GM06990 (cell line): ENCODE measurements around the gene TBK1.

ENCODE experiments used
- DNase-seq: peaks from one replicate; pipeline ENCODE4 v3.0.0-alpha.2; 2011; ENCODE audit not compliant: insufficient read length; ENCODE audit errors: extremely low read depth
- H3K27me3 ChIP-seq: replicated peaks from 2 replicates; pipeline ENCODE4 v1.6.0; 2011; ENCODE audit warnings: low read length; ENCODE audit not compliant: control insufficient read depth, insufficient read depth
- H3K36me3 ChIP-seq: 2 replicates; pipeline ENCODE4 v1.5.1; 2011; ENCODE audit warnings: low read length; ENCODE audit not compliant: control insufficient read depth, insufficient read depth
- H3K4me3 ChIP-seq: replicated peaks from 2 replicates; pipeline ENCODE4 v1.5.1; 2011; ENCODE audit warnings: low read depth, mild to moderate bottlenecking, control low read depth, low read length
- CTCF ChIP-seq: IDR thresholded peaks from 2 replicates; pipeline ENCODE4 v1.5.1; 2011; ENCODE audit warnings: low read length, control low read depth, mild to moderate bottlenecking, inconsistent platforms; ENCODE audit not compliant: insufficient read depth, poor library complexity, severe bottlenecking

TBK1 gene

GRCh38 chr12:64545081-64545382 is 93.1 kb downstream of the TBK1 start:
- Histone ChIP-seq H3K27me3 (no peaks in the 10 kb centered on the region), H3K36me3 (no peaks in the 10 kb centered on the region), H3K4me3 (no peak overlapping the region)
- DNase-seq: no peak
- TF ChIP-seq CTCF: no peak

- no peak for DNase-seq
- no peaks in the 10 kb centered on the region for H3K36me3 ChIP-seq
- no peak overlapping the region for H3K4me3 ChIP-seq
- no peak for TF ChIP-seq CTCF
- H3K27me3 ChIP-seq: no peaks in the 10 kb centered on the region
Observed at GRCh38 chr12:64549108-64549507, 97.2 kb downstream of the TBK1 start.

- DNase-seq: no peak
- Histone ChIP-seq H3K36me3 (no peaks in the 10 kb centered on the region), H3K27me3 (no peaks in the 10 kb centered on the region), H3K4me3 (no peak overlapping the region)
- TF ChIP-seq CTCF: no peak
Observed at GRCh38 chr12:64550755-64551154, 98.8 kb downstream of the TBK1 start.

GRCh38 chr12:64551676-64552075 is 99.8 kb downstream of the TBK1 start:
- Histone ChIP-seq H3K27me3 (no peaks in the 10 kb centered on the region), H3K36me3 (no peaks in the 10 kb centered on the region), H3K4me3 (no peak overlapping the region)
- no peak for TF ChIP-seq CTCF
- no peak for DNase-seq
